ENCODE results near the gene EML6. TPM values are rescaled to one million over a fixed set of nuclear protein-coding genes. Genes with fewer than 3 reads are reported as not detected.

EML6 gene
- total and polyA plus RNA-seq, 3 donors from 2014 or later, result 7.6 to 17.3 (median 12.1) TPM

DNA sequence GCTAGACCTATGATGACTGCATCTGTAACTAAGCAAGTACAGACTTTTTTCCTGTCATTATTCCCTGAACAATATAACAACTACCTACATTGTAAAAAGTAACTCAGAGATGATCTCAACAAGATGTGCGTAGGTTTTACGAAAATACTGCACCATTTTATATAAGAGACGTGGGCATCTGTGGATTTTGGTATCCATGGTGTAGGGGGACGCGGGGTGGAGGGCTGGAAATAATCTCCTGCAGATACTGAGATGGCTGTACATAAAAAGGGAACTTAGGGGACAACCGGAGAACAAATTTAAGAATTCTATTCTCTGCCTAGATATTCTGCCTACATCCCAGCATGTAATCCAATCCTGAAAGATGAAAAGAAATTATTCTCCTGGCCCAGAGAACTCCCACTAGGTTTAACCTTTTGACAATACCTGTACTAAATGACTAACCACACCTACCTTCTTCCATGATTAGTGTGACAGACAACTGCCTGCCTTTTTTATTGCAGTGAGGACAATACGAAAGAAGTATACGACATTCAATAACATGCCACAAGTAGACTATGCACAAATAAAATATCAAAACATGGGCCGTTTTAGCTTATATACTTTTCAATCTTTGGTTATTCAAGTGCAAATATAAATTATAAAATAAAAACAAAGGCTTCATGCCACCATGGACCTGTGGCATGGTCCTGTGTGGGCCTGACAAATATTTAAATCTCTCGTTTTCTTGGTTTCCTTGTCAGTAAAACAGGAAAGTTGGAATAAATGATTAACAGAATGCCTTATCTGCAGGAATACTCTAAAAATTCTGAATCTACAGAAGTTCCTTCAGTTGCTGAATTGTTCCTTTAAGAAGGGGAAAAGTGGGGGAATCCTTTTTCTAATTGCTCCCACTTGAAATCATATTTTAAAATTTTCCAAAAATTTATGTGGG lies 280.5 kb downstream of the EML6 start:
- Histone ChIP-seq H3K27ac (no peak overlapping the region), H3K9me3 (no peaks in the 10 kb centered on the region), H3K36me3 (ENCODE audit: low read depth, missing control alignments) (no peaks in the 10 kb centered on the region), H3K4me1 (no peaks in the 10 kb centered on the region), H3K27me3 (no peaks in the 10 kb centered on the region), H3K4me3 (no peak overlapping the region)
- intact Hi-C loops (cut with DNase I; ENCODE audit: low total_unique reads), result no loop called here
- no peak for DNase-seq
- no peak for TF ChIP-seq CTCF (IDR thresholded peaks at IDR 0.05)
- TF ChIP-seq POLR2A (IDR thresholded peaks at IDR 0.05), result no peak
- WGBS, 2 donors, result 90 to 95% methylated on average over 10 of the region's 10 CpGs

DNA sequence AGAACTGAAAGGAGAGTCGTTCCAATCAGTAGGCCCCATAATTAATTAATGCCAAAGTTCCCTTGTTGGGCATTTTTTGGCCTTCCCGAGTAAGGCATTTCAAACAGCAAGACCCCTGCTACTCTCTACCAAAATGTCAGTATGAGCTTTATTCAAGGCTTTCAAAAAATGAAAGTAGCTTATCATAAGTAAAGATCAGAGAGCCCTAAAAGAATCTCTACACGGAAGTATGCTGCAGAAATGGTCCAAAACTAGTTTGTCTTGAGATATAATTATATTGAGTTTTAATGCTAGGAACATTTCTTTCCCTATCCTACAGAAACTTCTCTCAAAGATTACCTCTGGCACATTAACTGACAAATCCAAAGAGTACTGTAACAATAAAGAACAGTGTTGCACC lies 282.8 kb downstream of the EML6 start:
- DNase-seq, result no peak
- intact Hi-C loops (cut with DNase I; ENCODE audit: low total_unique reads), result no loop called here
- TF ChIP-seq CTCF (IDR thresholded peaks at IDR 0.05) (no peak), POLR2A (IDR thresholded peaks at IDR 0.05) (no peak)
- H3K4me1 ChIP-seq, result no peaks in the 10 kb centered on the region
- H3K27me3 ChIP-seq, result no peaks in the 10 kb centered on the region
- WGBS, 2 donors, result 68 to 80% methylated on average over 3 of the region's 3 CpGs
- H3K36me3 ChIP-seq (ENCODE audit: low read depth, missing control alignments), result no peaks in the 10 kb centered on the region
- H3K27ac ChIP-seq, result no peak overlapping the region
- no peaks in the 10 kb centered on the region for H3K9me3 ChIP-seq
- H3K4me3 ChIP-seq, result no peak overlapping the region

GRCh38 chr2:55009277-55010060 lies 286.0 kb downstream of the EML6 start:
- no peak for DNase-seq
- Histone ChIP-seq H3K9me3 (no peaks in the 10 kb centered on the region), H3K27me3 (no peaks in the 10 kb centered on the region), H3K27ac (no peak overlapping the region), H3K36me3 (ENCODE audit: low read depth, missing control alignments) (no peaks in the 10 kb centered on the region), H3K4me3 (peak overlapping the region in 1 of 2 donors; percentile 5), H3K4me1 (no peaks in the 10 kb centered on the region)
- TF ChIP-seq CTCF (IDR thresholded peaks at IDR 0.05), result no peak
- TF ChIP-seq POLR2A (IDR thresholded peaks at IDR 0.05), result no peak
- WGBS, 2 donors, result 41 to 54% methylated on average over 7 of the region's 7 CpGs
- intact Hi-C loops (cut with DNase I; ENCODE audit: low total_unique reads), result no loop called here

GRCh38 chr2:55010149-55010591 lies 286.7 kb downstream of the EML6 start:
- H3K36me3 ChIP-seq (ENCODE audit: low read depth, missing control alignments), result no peaks in the 10 kb centered on the region
- DNase-seq, result peak; percentile 72
- intact Hi-C loops (cut with DNase I; ENCODE audit: low total_unique reads), result no loop called here
- peak overlapping the region in 1 of 2 donors; percentile 5 for H3K4me3 ChIP-seq
- TF ChIP-seq CTCF (IDR thresholded peaks at IDR 0.05), result no peak
- TF ChIP-seq POLR2A (IDR thresholded peaks at IDR 0.05), result no peak
- WGBS, 2 donors, result 28 to 32% methylated on average over 5 of the region's 5 CpGs
- no peaks in the 10 kb centered on the region for H3K4me1 ChIP-seq
- H3K27ac ChIP-seq, result no peak overlapping the region
- no peaks in the 10 kb centered on the region for H3K27me3 ChIP-seq
- no peaks in the 10 kb centered on the region for H3K9me3 ChIP-seq
